NCI-H1417 treated with DMSO at 0.1 percent for 48 hours (cell line): Measurements from ENCODE around the gene SLC43A2.
"Not testable (repeated sequence)": the region's sequence is repeated elsewhere in the genome, so short reads cannot be mapped to it uniquely, and the experiment has no call there.

Experiments
- DNase-seq: peaks from one replicate; lab custom pipeline; 2025; lab: John Stamatoyannopoulos, UW

Gene SLC43A2

DNA sequence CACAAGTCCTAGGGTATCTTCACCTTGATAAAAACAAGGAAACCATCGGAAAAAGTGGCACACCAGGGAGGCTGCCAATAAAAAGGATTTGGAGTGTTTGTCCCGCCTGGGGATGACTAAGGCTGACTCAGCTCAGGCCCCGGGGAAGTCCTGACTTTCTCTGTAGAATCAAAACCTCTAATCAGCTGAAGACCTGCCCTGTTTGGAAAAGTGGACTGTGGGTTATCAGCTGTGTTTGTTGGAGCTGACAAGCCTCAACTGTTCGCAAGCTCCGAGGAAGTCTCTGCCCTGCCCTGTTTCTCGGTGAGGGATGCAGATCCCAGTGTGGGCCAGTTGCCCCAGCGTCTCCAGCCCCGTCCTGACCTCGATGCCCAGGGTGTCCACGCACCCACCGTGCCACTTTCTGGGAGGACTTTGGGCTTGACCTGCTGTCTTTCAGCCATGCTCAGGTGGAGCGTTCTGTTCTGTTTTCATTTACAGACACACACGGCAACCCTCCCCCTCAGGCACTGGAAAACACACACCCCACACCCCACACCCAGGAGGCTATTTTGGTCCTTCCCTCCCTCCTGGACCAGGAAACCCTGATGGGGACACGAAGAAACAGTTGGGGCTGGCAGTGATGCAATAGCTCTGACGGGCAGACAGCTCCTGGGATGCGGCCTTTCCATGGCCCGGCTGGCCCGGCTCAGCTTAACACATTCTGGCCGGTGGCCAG is 38.4 kb downstream of the SLC43A2 start:
- no peak for DNase-seq

DNA sequence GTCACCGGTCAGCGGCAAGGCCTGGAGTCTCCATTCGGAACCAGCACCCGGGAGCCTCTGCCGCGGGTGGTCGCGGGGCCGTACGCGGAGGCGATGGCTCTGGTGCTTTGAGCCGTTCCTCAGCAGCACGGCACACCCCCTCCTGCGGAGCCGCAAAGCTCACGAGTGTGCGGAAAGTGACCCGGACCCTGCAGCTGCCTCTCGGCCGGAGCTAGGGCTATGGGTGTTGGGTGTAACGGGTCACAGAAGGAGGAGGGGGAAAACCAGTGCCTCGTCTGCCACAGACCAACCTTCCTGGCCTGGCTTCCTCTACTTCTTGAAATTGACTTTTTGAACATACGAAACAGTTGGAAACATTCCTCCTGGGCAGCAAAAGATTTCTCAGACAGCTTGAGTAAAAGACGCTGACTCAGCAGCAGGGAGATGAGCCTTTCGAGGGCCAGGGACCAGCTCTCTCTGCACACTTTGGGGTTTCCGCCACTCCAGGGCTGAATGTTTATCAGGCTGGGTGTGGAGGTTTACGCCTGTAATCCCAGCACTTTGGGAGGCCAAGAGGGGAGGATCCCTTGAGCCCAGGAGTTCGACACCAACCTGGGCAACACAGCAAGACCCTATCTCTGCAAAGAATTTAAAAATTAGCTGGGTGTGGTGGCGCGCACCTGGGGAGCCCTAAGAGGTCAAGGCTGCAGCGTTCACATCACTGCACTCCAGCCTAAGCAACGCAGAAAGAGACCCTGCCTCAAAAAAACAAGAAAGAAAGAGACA is 39.6 kb downstream of the SLC43A2 start:
- DNase-seq: no peak

DNA sequence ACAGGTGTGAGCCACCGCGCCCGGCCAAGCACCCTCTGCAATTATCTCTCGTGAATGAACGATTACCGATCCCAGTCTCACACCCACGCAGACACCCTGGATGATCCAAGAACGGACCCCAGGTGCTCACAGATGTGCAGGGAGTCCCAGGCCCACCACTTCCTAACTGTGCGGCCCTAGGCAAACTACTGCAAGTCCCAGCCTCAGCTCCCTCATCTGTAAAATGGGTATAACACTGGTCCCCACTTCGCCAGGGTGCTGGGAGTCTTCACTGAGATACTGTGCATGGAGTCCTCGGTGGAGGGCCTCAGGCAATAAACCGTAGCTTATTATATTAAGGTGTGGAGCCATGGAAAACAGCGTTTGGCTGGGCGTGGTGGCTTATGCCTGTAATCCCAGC is 44.5 kb downstream of the SLC43A2 start:
- DNase-seq: no peak

DNA sequence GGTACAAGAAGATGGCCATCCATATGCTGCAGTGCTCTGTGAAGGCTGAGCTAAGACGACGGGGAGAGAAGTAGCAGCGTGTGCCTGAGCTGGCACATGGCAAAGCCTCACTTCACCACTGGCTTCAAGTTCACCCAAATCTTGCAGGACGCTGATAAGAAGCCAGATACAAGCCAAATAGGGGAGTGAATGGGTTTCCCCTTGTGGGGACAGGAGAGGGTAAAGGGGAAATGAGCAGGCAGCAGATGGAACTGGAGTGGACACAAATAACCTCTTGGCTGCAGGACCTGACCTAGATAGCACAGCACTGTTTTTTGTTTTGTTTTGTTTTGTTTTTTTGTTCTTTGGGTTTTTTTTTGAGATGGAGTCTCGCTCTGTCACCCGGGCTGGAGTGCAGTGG is 45.1 kb downstream of the SLC43A2 start:
- DNase-seq: no peak

DNA sequence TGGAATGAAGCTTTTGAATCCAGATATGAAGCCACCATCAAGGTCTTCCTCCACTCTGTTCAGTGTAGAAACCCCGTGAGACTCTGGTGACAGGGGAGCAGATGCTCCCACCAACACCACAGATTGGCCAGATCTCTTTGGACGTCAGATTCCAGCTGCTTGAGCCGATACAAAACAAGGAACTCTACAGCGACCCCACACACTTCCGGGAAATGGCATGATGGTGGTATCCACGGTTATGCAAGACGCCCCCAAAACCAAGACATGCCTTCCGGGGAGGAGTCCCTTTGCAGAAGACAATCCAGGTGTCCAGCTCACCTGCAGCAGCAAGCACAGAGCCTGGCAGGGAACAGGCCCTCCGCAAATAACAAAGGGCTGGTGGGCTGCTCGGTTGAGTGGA is 46.3 kb downstream of the SLC43A2 start:
- DNase-seq: no peak

DNA sequence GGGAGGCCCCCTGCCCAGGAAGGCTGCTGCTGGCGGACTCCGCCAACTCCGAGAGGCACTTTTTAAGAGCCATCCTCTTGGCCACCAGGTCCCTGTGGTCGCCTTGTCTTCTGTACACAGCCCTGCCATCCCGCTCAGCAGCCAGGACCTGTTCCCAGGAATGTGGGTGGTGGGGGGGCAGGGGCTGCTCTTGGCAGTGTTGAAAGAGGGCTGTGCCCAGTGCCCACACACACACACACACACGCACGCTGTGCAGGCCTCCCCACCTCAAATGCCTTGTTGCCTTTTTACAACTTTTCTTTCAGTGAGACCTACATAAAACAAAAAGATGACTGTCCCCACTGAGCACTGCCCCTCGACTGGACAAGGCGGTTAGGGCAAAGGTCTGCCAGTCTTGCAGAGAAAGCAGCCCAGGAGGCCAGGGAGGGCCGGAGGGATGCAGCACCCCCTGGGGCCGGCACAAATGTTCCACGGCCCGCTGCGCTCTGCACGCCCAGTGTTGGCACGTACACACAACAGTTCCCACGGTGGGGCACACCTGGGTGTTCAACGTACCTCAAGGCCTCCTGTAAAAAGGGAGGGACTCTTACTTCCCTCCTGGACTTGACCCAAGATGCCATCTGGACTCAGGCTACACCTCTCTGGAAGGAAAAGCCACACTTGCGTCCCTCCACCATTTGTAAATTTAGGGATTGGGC is 47.5 kb downstream of the SLC43A2 start:
- DNase-seq: no peak

DNA sequence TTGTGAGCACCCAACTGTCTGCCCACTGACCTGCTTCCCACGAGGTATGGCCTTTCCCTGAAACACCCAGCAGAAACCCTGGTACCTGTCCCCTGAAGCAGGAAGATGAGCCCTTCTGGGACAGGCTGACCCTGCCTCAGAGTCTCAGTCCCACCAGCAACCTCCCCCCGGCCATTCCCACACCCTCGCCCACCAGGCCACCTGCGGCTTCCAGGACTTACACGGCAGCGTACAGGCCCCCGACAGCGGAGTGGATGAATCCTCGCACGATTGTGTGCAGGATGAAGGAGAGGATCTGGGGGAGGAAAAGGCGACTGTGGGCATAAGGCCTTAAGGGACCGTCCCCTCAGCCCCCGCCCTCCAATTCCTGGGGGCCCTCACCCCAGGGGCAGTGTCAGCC is 50.6 kb downstream of the SLC43A2 start:
- DNase-seq: no peak

DNA sequence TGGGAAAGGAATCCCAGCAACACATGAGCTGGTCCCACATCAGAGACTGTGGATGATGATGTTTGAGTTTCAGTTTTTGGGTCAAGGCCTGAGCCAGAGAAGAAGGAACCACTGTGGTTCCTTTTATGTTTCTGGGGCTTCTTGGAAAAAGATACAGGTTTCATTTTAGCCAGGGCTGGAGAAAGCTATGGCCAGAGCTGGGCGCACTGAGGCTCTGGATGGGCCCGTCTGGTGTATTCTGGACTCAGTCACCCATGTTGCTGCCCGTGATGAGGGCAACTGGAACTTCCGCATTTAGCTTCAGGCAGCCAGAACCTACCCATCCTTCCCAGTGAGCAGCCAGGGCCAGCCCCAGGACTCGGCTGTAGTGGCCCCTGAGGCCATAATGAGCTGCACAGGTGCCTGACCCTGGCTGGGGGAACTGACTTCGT is 51.0 kb downstream of the SLC43A2 start:
- DNase-seq: no peak

DNA sequence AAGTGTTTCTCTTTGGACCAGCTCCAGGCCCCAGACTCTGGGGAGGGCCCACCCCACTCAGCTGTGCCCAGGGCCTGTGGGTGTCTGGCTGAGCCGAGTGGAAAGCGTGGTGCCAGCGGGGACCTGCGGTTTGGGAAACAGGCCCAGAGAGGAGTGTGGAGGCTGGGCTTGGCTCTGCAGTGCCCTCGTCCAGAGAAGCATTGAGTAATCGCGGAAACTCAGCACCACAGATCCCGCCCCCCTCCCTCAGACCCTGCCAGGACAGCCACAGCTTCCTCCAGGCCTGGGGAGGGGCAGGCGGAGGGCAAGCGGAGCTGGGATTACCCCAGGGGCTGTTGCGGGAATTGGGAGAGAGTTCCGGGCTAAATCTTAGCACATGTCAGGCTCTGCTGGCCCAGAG is 51.5 kb downstream of the SLC43A2 start:
- no peak for DNase-seq

DNA sequence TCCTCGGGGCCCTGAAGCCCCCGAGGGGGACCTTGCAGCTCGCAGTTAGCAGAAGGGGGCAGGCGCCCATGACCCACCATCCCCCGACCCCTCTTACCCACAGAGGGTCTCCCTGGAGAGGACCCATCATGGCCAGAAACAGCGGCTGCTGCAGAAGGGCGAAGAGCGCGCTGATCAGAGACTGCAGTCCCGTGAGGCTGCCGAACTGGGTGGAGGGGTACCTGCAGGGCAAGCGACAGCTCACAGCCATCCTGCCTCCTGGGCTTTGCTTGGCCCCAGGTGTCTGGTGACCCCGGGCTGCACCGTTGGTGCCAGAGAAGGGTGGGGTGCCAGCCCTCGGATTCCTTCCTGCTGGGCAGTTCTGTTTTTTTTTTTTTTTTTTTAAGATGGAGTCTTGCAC is 52.1 kb downstream of the SLC43A2 start:
- DNase-seq: no peak

DNA sequence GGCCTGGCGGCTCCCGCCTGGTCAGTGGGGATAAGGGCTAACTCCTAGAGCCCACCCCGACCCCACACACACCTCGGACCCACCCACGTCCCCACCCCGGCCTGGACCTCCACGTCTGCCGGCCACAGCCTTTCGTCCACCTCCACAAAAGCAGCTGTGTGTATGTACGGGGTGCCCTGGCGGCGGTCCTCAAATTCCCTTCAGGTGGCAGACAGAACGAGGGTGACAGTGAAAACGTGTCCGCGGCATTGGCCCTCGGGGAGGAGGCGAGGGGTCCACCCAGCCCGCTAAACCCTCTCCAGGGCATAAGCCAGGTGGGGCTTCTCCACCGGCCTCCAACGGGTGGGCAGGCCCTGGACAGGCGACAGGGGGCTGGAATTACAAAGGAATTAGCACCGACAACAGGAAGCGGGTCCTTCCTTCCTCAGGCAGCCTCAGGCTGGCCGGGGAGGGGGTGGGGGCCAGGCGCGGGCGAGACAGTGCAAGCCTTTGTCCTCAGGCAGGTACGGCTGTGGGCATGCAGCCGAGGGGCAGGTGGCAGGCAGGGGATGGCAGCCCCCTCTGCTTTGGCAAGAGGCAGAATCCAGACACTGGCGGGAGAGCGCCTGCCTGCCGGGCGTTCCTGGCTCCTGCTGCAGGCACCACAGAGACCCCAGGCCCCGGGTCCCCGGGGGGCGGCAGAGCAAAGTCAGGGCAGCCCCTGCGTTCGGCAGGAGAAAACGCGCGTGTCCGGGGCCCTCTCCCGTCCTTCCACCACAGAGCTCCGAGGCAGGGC is 53.8 kb downstream of the SLC43A2 start:
- DNase-seq: no peak

DNA sequence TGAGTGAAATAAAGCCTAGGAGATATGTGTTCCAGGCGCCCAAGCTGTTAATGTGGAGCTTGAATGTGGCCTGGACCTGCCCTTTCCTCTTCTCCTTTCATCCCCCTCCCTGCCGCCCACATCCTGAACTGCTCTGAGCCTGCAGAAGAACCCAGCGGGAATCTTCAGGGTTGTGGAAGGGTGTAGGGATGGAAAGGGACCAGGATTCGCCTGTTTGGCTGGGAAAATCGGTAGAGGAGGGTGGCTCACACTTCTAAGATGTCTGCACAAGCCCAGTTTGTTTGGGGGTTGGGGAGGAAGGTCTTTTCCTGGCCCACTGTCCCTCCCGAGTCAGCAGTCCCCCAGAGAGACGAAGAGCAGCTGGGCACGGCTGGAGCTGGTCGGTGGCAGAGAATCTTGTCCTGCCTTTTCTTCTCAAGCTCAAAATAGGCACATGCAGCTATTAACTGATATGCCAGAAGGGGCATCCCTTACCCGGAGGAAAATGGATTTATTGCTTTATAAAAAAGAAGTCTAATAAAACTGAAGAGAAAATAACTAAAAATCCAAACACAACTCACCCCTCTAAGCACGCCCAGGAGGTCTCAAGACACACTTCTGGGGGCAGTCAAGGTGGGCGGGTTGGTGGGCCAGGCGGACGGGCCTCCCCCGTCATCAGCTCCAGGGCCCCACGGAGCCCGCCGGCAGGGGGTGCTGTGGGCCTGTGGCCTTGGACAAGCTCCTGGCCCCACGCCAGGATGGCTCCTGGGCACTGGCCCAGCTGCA is 54.5 kb downstream of the SLC43A2 start:
- DNase-seq: no peak

DNA sequence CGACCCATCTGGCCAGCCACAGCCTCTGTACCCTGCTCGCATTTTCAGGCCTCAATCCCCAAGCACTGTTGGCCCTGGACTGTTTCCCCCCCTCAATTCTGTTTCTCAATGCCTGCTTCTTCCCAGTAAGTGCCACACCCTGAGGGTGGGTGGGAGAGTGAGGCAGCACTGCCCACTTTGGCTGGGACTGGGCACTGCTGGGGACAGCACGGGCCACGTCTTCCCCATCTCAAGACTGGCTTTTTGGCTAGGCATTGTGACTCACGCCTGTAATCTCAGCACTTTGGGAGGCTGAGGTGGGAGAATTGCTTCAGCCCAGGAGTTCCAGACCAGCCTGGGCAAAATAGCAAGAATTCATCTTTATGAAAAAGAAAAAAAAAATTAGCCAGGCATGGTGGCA is 56.0 kb downstream of the SLC43A2 start:
- DNase-seq: not testable (repeated sequence)

DNA sequence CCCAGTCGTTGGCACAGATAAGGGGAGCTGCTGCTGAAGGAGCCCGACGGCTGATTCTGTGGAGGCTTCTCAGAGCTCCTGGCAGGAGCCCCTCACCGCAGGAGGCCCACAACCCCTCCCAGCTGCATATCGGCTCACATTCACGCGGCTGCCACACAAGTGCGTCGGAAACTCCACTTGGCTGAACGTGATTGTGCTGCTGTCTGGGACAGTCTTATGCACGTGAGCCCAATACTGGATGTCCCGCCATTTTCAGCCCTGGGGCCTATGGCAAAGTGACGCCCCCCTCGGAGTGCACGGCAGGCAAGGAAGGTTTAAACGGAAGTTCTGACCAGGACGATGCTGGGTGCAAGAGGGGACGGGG is 57.3 kb downstream of the SLC43A2 start:
- no peak for DNase-seq

DNA sequence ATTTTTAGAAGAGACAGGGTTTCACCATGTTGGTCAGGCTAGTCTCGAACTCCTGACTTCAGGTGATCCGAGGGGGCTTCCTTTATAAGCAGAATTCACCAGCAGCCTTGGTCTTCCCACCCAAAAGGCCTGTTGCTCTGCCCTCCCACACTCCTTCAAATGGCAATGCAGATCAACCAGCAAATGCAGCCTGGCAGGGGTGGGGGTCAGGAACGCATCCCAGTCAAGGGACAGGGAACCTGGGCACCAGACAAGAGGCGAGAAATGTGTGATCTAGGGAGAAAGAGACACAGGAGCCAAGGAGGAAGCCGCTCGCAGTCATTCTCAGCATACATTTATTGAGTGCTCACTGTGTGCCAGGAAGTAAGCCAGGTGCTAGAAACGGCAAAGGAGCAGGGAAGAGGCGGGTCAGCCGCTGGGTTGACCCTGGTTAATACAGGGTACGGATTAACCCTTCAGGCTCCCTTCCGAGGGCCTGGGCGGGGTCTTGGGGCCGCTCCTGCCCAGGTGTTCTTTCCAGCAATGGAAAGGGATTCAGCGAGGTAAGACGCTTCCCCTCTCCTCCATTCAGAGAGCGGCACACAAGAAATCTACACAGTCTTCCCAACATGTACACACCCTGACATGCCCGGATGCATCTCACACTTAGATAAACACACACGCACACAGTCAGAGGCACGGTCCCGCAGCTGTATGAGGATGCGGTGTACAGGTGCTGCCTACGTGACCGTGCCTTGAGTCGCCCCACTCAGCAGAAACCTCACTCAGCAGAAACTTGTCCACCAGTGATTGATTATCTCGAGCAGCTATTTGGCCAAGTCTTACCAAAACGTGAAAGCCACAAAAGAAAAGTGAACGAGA is 59.5 kb downstream of the SLC43A2 start:
- no peak for DNase-seq

DNA sequence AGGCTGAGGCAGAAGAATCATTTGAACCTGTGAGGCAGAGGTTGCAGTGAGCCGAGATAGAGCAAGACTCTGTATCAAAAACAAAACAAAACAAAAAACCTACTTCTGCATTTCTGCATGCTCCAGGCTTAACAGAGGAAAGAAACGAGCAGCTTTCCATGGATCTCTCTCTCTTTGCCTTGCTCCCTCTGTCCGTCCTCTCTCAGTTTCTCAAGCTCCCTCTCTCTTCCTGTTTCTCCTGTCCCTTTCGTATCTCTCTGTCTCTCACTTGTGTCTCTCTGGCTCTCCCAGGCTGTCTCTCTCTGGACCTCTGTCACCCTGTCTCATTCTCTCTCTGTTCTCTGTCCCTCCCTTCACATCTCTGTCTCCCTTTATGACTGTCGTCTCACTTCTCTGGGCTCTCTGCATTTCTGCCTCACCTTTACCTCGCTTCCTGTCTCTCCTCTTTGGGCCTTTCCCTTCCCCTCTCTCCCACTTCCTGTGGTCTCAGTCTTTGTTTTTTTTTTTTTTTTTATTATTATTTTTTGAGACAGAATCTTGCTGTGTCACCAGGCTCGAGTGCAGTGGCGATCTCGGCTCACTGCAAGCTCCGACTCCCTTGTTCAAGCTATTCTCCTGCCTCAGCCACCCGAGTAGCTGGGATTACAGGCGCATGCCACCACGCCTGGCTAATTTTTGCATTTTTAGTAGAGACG is 62.0 kb downstream of the SLC43A2 start:
- no peak for DNase-seq

DNA sequence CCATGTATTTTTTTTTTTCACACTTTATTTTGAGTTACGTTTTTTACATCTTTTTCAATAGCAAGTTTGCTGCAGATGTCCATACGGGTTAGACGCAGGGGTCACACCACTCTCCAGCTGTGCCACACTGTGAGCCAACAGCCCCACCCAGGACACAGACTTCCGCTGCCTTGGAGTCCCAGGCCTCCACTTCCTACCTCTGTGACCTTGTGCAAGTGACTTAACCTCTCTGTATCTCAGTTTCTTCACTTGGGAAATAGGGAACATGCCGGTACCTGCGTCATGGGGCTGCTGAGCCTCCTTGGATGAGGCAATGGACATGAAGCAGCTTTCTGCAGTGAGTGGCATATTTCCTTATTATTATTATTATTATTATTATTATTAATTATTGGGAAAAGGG is 62.8 kb downstream of the SLC43A2 start:
- DNase-seq: no peak

DNA sequence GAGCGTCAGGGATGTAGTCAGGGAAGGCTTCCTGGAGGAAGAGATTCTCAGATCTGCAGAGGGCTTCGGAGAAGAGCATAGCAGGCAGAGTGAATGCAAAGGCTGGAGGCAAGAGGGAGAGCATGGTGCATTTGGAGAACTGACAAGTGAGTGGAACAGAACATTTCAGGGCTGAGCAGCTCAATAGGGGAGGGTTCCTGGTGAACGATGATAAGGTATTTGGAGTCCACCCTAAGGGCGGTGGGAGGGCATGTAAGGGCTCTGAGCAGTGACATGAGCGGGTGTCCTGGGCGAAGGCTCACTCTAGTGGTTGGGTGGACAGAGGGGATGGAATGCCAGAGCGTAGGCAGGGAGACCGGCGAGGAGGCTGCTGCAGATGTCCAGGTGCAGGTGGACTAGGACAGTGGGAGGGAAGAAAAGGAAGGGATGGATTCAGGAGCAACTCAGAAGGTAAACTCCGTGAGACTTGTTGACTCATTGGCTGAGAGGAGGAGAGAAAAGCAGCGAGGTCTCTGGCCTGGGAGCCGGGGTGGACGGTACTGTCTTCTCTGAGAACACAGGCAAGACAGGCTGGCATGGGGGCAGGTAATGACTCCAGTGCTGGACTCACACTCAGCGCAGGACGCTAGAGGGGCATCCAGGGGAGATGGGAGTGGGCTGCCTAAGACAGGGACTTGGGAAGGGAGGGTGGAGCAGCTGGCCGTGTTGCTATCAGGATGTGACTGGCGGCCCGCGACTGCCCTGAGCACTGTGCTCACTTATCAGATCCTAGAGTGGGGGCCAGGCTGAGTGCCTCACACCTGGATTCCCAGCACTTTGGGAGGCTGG is 64.6 kb downstream of the SLC43A2 start:
- DNase-seq: no peak

DNA sequence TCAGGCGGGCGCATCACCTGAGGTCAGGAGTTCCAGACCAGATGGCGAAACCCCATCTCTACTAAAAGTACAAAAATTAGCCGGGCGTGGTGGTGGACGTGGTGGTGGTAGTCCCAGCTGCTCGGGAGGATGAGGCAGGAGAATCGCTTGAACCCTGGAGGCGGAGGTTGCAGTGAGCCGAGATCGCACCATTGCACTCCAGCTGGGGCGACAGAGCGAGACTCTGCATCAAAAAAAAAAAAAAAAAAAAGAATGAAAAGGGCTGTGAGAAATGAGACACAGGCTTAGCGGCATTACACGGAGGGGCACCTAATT is 65.2 kb downstream of the SLC43A2 start:
- DNase-seq: not testable (repeated sequence)
